HG02852 (cell line): ENCODE data around the gene PCDHGA1.

Experiments
- ATAC-seq: cut with Tn5 transposase; IDR thresholded peaks from one replicate; pipeline ENCODE4 v1.9.1; 2021; ENCODE audit warnings: mild to moderate bottlenecking, moderate library complexity; ENCODE audit not compliant: unreplicated experiment

Gene PCDHGA1

GRCh38 chr5:141490271-141490670 lies 160.0 kb downstream of the PCDHGA1 start:
- no peak for ATAC-seq

DNA sequence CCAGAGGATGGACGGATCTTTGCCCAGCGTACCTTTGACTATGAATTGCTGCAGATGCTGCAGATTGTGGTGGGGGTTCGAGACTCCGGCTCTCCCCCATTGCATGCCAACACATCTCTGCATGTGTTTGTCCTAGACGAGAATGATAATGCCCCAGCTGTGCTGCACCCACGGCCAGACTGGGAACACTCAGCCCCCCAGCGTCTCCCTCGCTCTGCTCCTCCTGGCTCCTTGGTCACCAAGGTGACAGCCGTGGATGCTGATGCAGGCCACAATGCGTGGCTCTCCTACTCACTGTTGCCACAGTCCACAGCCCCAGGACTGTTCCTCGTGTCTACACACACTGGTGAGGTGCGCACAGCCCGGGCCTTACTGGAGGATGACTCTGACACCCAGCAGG lies 160.5 kb downstream of the PCDHGA1 start:
- no peak for ATAC-seq

DNA sequence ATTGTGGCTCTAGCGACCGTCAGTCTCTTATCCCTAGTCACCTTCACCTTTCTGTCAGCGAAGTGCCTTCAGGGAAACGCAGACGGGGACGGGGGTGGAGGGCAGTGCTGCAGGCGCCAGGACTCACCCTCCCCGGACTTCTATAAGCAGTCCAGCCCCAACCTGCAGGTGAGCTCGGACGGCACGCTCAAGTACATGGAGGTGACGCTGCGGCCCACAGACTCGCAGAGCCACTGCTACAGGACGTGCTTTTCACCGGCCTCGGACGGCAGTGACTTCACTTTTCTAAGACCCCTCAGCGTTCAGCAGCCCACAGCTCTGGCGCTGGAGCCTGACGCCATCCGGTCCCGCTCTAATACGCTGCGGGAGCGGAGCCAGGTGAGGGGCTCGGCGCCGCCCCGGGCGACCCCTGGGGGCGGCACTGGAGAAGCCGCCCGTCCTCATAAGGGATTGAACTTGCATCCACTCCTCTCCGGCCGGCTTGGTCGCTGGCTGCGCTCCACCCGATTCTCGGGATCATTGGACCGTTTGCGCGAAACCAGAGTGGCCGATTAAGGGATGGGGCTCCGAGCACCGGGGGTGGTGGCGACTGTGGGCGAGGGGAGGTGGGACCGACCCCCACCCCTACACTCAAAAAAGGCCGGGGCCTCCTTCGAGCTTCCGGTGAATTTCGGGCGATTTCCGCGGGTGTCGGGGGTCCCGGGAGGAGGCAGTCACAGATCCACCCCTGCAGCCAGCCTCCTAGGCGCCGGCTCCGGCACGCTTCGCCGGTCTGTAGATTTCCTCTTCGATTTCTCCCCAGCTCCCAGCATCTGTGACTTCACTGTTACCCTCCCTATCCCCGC lies 161.2 kb downstream of the PCDHGA1 start:
- peak; percentile 20 for ATAC-seq

GRCh38 chr5:141492168-141492885 lies 162.0 kb downstream of the PCDHGA1 start:
- ATAC-seq = peak; percentile 48

- ATAC-seq = no peak
These were observed 163.4 kb downstream of the PCDHGA1 start for GRCh38 chr5:141493500-141494422.

DNA sequence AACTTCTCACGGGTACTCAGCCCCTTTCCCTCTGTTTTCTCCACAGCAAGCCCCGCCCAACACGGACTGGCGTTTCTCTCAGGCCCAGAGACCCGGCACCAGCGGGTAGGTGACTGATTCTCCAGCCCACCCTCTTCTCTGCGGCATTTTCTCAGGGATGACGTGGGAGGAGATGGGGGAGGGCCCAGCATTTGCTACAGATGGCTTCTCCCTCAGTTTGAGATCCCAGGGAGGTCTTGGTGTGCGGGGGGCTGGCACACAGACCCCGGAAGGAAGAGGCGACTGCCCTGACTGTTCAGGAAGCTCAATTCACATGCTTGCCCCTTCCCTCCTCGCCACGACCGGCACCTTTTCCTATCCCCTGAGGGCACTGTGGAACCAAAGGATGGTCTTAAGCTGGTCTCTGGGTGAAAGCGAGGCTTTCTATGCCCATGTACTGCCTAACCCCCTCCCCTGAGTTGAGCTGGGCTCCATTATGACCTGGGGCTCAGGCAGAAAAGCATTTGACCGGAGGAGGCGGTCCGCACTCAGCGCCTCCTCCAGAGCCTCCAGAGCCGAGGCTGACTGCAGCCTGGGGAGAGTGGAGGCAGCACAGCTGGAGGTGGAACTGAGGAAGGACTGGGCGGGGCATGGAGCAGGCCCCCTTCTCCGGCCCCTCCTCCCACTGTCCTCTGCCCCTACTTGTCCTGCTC lies 164.6 kb downstream of the PCDHGA1 start:
- no peak for ATAC-seq

- ATAC-seq = no peak
These were observed 165.1 kb downstream of the PCDHGA1 start for GRCh38 chr5:141495453-141495811.

DNA sequence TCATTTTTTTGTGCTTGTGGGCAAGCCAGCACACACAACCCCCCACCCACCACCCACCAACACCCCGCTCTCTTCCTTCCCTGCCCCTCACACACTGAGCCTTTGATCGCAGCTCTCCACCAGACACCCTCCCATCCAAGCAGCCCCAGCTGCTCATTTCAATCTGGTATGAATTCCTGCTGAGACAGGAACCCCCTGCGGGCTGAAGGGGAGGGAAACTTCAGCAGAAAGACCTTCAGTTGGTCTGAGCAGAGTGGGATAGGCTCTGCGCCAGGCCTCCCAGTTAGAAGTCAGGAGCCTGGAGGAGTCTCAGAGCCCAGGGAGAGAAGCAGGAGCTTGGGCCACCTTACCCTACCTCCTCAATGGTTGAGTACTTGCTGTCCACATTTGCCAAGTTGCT lies 165.7 kb downstream of the PCDHGA1 start:
- ATAC-seq = no peak

GRCh38 chr5:141501761-141502160 lies 171.4 kb downstream of the PCDHGA1 start:
- ATAC-seq = no peak

DNA sequence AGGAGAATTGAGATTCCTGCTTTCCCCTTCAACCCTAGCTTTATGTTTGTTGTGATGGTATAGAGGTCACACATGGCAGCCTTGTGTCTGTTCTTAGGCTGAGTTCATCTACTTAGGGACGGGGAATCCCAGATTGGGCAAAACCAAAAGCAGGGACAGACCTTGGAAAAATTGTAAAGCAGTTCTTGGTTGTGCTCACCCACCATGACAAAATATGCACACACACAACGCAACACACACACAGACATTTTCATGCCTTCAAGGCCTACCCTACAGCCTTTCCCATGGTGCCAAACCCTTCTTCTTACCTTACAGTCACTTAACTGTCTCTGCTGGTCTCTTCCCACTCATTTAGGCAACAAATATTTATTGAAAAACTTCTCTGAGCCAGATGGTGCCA lies 173.4 kb downstream of the PCDHGA1 start:
- ATAC-seq = no peak

- ATAC-seq = no peak
These were observed 173.9 kb downstream of the PCDHGA1 start for GRCh38 chr5:141504216-141504615.

GRCh38 chr5:141506381-141507155 lies 176.3 kb downstream of the PCDHGA1 start:
- ATAC-seq = no peak

- ATAC-seq = peak; percentile 46
These were observed 177.2 kb downstream of the PCDHGA1 start for GRCh38 chr5:141507387-141508091.

- no peak for ATAC-seq
These were observed 178.1 kb downstream of the PCDHGA1 start for GRCh38 chr5:141508440-141508797.

- ATAC-seq = no peak
These were observed 178.7 kb downstream of the PCDHGA1 start for GRCh38 chr5:141508798-141509611.

DNA sequence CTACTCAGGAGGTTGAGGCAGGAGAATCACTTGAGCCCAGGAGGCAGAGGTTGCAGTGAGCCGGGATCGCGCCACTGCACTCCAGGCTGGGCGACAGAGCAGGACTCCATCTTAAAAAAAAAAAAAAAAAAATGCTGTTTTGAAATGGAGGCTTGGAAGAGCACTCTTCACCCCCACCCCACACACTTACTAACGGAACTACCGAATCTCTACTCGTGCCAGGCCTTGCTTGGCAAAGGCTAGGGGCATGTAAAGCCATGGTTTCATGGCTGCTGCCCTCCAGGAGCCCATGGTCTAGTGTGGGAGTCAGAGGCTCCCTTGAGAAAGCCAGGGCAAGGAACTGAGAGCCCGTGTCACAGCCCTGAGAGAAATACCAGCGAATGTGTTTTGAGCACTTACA lies 179.8 kb downstream of the PCDHGA1 start:
- ATAC-seq = no peak

- ATAC-seq = no peak
These were observed 180.7 kb downstream of the PCDHGA1 start for GRCh38 chr5:141510850-141511601.
